ENCODE results near the gene BORCS6.
A peak's percentile ranks its signal among the peaks of the same experiment; 100 is the strongest.
"Not testable (repeated sequence)": the region's sequence is repeated elsewhere in the genome, so short reads cannot be mapped to it uniquely, and the experiment has no call there.

Gene BORCS6

GRCh38 chr17:8189711-8190477 lies at the start of gene BORCS6:
BORCS6 (minus strand) TSS chr17:8190180; CDS start chr17:8190140, 40 bp downstream.
- DNase-seq (ENCODE audit: low read depth in 3 of 3, low spot score in 1 of 3): peak; percentile 74 to 90 (median 88)

GRCh38 chr17:8237886-8238285 lies 47.9 kb upstream of the BORCS6 start:
- DNase-seq (ENCODE audit: low read depth in 3 of 3, low spot score in 1 of 3): no peak

- no peak for DNase-seq (ENCODE audit: low read depth in 3 of 3, low spot score in 1 of 3)
Measured at GRCh38 chr17:8237175-8237574, 47.2 kb upstream of the BORCS6 start.

GRCh38 chr17:8235676-8236075 lies 45.7 kb upstream of the BORCS6 start:
- no peak for DNase-seq (ENCODE audit: low read depth in 3 of 3, low spot score in 1 of 3)

- DNase-seq (ENCODE audit: low read depth in 3 of 3, low spot score in 1 of 3): no peak
Measured at GRCh38 chr17:8234361-8235270, 44.6 kb upstream of the BORCS6 start.

- no peak for DNase-seq (ENCODE audit: low read depth in 3 of 3, low spot score in 1 of 3)
Measured at GRCh38 chr17:8231701-8232100, 41.7 kb upstream of the BORCS6 start.

GRCh38 chr17:8227238-8227581 lies 37.2 kb upstream of the BORCS6 start:
- no peak for DNase-seq (ENCODE audit: low read depth in 3 of 3, low spot score in 1 of 3)

GRCh38 chr17:8226536-8227237 lies 36.7 kb upstream of the BORCS6 start:
- no peak for DNase-seq (ENCODE audit: low read depth in 3 of 3, low spot score in 1 of 3)

GRCh38 chr17:8225813-8226535 lies 36.0 kb upstream of the BORCS6 start:
- peak in 2 of 3 donors; percentile 35 to 48 for DNase-seq (ENCODE audit: low read depth in 3 of 3, low spot score in 1 of 3)

GRCh38 chr17:8224891-8225812 lies 35.2 kb upstream of the BORCS6 start:
- no peak for DNase-seq (ENCODE audit: low read depth in 3 of 3, low spot score in 1 of 3)

- DNase-seq (ENCODE audit: low read depth in 3 of 3, low spot score in 1 of 3): peak in 1 of 3 donors; percentile 37
Measured at GRCh38 chr17:8223356-8224126, 33.6 kb upstream of the BORCS6 start.

GRCh38 chr17:8222630-8223355 lies 32.8 kb upstream of the BORCS6 start:
- DNase-seq (ENCODE audit: low read depth in 3 of 3, low spot score in 1 of 3): peak; percentile 72 to 90 (median 76)

- DNase-seq (ENCODE audit: low read depth in 3 of 3, low spot score in 1 of 3): no peak
Measured at GRCh38 chr17:8222380-8222629, 32.3 kb upstream of the BORCS6 start.

GRCh38 chr17:8221663-8222379 lies 31.8 kb upstream of the BORCS6 start:
- DNase-seq (ENCODE audit: low read depth in 3 of 3, low spot score in 1 of 3): peak; percentile 79 to 88 (median 87)

GRCh38 chr17:8220783-8221662 lies 31.0 kb upstream of the BORCS6 start:
- DNase-seq (ENCODE audit: low read depth in 3 of 3, low spot score in 1 of 3): peak; percentile 58 to 95 (median 75)

- not testable (repeated sequence) for DNase-seq (ENCODE audit: low read depth in 3 of 3, low spot score in 1 of 3)
Measured at GRCh38 chr17:8214000-8214399, 24.0 kb upstream of the BORCS6 start.

Data from stimulated activated CD4-positive, alpha-beta T cell treated with anti-CD3 and anti-CD28 coated beads, TNF-alpha, amount 100 ng/mL, for 1 hour (primary cell).